Stimulated activated CD8-positive, alpha-beta memory T cell treated with anti-CD3 and anti-CD28 coated beads, Interleukin-4, amount 100 ng/mL, for 24 hours (primary cell): Measurements from ENCODE around the gene PGR.

Experiments used
- DNase-seq: peaks from one replicate; pipeline ENCODE4 v3.0.0-alpha.2; 2020; ENCODE audit warnings: low read depth

PGR gene

GRCh38 chr11:101129203-101129943 is at the start of gene PGR:
PGR (minus strand) TSS chr11:101129813; CDS start chr11:101129070, 743 bp downstream.
- no peak for DNase-seq

- DNase-seq: no peak
These were observed 46.8 kb upstream of the PGR start for GRCh38 chr11:101176381-101176780.

- DNase-seq: no peak
These were observed 40.3 kb upstream of the PGR start for GRCh38 chr11:101169944-101170343.

- DNase-seq: no peak
These were observed 36.4 kb upstream of the PGR start for GRCh38 chr11:101166038-101166437.

- DNase-seq: no peak
These were observed 28.5 kb upstream of the PGR start for GRCh38 chr11:101158119-101158518.

GRCh38 chr11:101138245-101138930 is 8.8 kb upstream of the PGR start:
- no peak for DNase-seq

- DNase-seq: no peak
These were observed 3.6 kb upstream of the PGR start for GRCh38 chr11:101133190-101133589.

GRCh38 chr11:101128571-101129202 is 926 bp downstream of the PGR start:
- DNase-seq: no peak

- no peak for DNase-seq
These were observed 1.7 kb downstream of the PGR start for GRCh38 chr11:101127699-101128570.

- no peak for DNase-seq
These were observed 2.4 kb downstream of the PGR start for GRCh38 chr11:101127197-101127698.

- DNase-seq: no peak
These were observed 2.9 kb downstream of the PGR start for GRCh38 chr11:101126551-101127196.

GRCh38 chr11:101115671-101116160 is 13.9 kb downstream of the PGR start:
- no peak for DNase-seq

GRCh38 chr11:101113540-101113939 is 16.1 kb downstream of the PGR start:
- no peak for DNase-seq

GRCh38 chr11:101104716-101105115 is 24.9 kb downstream of the PGR start:
- DNase-seq: no peak

GRCh38 chr11:101103433-101103832 is 26.2 kb downstream of the PGR start:
- no peak for DNase-seq

GRCh38 chr11:101100601-101101000 is 29.0 kb downstream of the PGR start:
- no peak for DNase-seq

- DNase-seq: no peak
These were observed 33.4 kb downstream of the PGR start for GRCh38 chr11:101096036-101096704.

GRCh38 chr11:101091781-101092180 is 37.8 kb downstream of the PGR start:
- DNase-seq: no peak

GRCh38 chr11:101090679-101091270 is 38.8 kb downstream of the PGR start:
- no peak for DNase-seq

GRCh38 chr11:101083335-101083734 is 46.3 kb downstream of the PGR start:
- no peak for DNase-seq
